ENCODE data around the gene RCN1.

Gene RCN1
- long read RNA-seq: 0 reads

- DNase-seq (ENCODE audit: low read depth in 1 of 2, low spot score in 1 of 2): peak in 1 of 2 experiments; percentile 16
- H3K27ac ChIP-seq (replicated peaks): no peak within 1 kb of the TSS
- TF ChIP-seq CTCF (IDR thresholded peaks at IDR 0.05; ENCODE audit: insufficient read depth, low read length) (no peak), GABPA (IDR thresholded peaks at IDR 0.05; ENCODE audit: low read depth) (no peak), POLR2AphosphoS5 (IDR thresholded peaks at IDR 0.05; ENCODE audit: low read depth) (no peak), REST (IDR thresholded peaks at IDR 0.05; ENCODE audit: insufficient replicate concordance, low read depth) (no peak), SPI1 (IDR thresholded peaks at IDR 0.05; ENCODE audit: borderline replicate concordance, low read depth) (no peak)
- H3K27me3 ChIP-seq (ENCODE audit: insufficient read depth, poor library complexity, severe bottlenecking): peaks cover 23% of the 10 kb centered on the region
- peak within 1 kb of the TSS; percentile 57 for H3K4me3 ChIP-seq (replicated peaks; ENCODE audit: insufficient read depth, low read length)
Measured at GRCh38 chr11:32090545-32091370, at the start of gene RCN1. RCN1 (plus strand) TSS chr11:32091074; CDS start chr11:32091197, 123 bp downstream.

GRCh38 chr11:32043737-32044136, 47.1 kb upstream of the RCN1 start:
- no peak overlapping the region for H3K4me3 ChIP-seq (replicated peaks; ENCODE audit: insufficient read depth, low read length)
- no peak for DNase-seq (ENCODE audit: low read depth in 1 of 2, low spot score in 1 of 2)
- H3K27me3 ChIP-seq (ENCODE audit: insufficient read depth, poor library complexity, severe bottlenecking): no peaks in the 10 kb centered on the region
- no peak for TF ChIP-seq POLR2AphosphoS5 (IDR thresholded peaks at IDR 0.05; ENCODE audit: low read depth)
- TF ChIP-seq GABPA (IDR thresholded peaks at IDR 0.05; ENCODE audit: low read depth): no peak
- no peak for TF ChIP-seq SPI1 (IDR thresholded peaks at IDR 0.05; ENCODE audit: borderline replicate concordance, low read depth)
- TF ChIP-seq REST (IDR thresholded peaks at IDR 0.05; ENCODE audit: insufficient replicate concordance, low read depth): no peak
- TF ChIP-seq CTCF (IDR thresholded peaks at IDR 0.05; ENCODE audit: insufficient read depth, low read length): no peak
- H3K27ac ChIP-seq (replicated peaks): no peak overlapping the region

GRCh38 chr11:32044158-32044863, 46.6 kb upstream of the RCN1 start:
- no peak overlapping the region for H3K27ac ChIP-seq (replicated peaks)
- no peak for DNase-seq (ENCODE audit: low read depth in 1 of 2, low spot score in 1 of 2)
- no peak for TF ChIP-seq REST (IDR thresholded peaks at IDR 0.05; ENCODE audit: insufficient replicate concordance, low read depth)
- H3K4me3 ChIP-seq (replicated peaks; ENCODE audit: insufficient read depth, low read length): no peak overlapping the region
- H3K27me3 ChIP-seq (ENCODE audit: insufficient read depth, poor library complexity, severe bottlenecking): no peaks in the 10 kb centered on the region
